Fibroblast of gingiva (primary cell): ENCODE data around the gene POMZP3.
A peak's percentile ranks its signal among the peaks of the same experiment; 100 is the strongest.
"Not testable (repeated sequence)": the region's sequence is repeated elsewhere in the genome, so short reads cannot be mapped to it uniquely, and the experiment has no call there.

Experiments
- DNase-seq: peaks from one replicate; pipeline ENCODE4 v3.0.0-alpha.2; 2011; ENCODE audit warnings: low read depth

The POMZP3 gene

DNA sequence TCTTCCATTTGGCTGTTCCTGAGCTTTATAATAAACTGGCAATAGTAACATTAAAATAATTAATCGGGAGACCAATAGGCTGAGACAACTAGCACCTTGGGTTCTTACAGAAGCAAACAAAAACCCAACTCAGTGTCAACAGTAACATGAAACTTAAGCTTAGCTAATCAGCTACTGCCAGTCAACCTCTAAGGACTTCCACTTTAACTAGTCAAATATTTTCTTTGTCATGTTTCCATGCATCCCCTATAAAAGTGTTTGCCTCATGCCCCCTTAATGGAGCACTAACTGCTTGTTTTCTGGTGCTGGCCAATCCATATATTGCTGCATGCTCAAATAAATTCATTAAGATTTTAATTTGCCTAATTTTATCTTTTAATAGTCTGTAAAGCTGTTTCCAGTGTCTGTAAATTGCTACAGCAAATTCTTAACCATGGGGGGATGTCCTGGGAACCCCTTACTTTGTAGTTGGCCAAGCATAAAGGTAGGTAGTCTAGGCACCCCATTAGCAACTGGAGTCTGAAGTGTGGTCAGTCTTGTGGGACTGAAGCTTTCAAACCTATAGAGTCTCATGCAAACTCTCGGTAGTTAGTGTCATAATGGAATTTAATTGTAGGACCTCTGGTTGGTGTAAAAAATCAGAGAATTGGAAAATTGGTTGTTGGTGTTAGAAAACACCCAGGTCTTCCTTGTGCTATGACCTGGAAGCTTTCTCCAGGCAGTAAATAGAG is 40.3 kb downstream of the POMZP3 start:
- not testable (repeated sequence) for DNase-seq

DNA sequence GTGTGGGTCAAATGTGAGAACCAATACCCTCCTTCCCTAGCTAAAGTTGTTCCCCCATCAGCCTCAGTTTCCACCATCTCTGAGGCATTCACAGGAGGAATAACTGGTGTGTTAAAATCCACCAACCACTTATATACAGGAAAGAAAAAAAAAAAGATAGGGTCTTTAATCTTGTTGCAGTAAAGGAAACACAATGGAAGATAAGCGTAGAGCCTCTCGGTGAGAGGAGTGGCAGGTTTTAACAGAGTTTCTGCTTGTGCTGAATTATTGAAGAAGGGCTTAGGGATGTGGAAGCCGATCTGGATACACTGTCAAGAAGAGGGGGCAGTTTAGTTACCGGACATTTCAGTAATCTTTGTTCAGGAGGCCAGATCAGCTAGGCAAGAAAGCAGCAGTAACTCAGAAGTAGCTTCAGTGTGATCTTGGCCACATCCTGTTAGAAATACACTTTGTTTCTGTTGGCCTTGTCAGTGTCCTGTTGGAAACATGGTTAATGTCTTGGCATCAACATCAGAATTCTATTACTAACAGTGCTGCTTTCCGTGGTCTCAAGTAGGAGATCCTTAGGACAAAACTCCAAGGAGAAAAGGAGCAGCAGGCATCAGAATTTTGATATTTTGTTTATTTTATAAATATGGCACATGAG is 43.3 kb downstream of the POMZP3 start:
- peak; percentile 72 for DNase-seq

DNA sequence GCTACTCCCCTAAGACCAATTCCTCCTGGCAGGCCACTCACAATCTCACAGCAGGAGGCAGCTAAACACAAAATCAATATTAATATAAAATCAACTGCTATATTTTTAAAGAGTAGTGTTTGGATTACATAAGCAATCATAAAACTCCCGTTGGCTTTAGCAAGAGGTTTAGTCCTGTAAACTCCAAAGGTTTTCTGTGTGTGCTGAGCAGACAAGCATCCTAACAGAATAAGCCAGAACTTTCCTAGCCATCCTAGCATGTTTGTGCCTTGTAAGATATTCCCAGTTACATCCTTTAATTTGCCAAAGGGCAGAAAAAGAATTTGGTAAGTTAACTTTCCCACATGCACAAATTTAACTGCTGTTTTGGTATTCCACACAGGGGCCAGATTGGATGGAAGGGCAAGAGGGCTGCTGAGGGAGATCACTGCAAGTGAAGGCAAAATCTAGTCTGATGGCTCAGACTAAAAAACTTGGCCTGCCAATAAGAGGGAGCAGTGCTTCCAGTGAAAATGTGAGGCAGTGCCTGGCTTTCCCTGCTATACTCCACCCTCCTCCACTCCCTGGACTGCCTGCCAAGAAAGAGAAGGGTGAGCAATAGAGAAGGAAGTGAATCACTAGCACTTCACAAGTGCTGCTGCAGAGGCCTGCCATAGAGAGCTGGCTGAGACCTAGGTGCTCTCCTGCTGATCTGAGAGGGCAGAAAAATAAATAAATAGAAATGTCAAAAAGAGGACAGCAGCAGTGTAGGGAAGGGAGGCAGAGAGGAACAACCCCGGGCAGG is 44.0 kb downstream of the POMZP3 start:
- DNase-seq = peak; percentile 81

DNA sequence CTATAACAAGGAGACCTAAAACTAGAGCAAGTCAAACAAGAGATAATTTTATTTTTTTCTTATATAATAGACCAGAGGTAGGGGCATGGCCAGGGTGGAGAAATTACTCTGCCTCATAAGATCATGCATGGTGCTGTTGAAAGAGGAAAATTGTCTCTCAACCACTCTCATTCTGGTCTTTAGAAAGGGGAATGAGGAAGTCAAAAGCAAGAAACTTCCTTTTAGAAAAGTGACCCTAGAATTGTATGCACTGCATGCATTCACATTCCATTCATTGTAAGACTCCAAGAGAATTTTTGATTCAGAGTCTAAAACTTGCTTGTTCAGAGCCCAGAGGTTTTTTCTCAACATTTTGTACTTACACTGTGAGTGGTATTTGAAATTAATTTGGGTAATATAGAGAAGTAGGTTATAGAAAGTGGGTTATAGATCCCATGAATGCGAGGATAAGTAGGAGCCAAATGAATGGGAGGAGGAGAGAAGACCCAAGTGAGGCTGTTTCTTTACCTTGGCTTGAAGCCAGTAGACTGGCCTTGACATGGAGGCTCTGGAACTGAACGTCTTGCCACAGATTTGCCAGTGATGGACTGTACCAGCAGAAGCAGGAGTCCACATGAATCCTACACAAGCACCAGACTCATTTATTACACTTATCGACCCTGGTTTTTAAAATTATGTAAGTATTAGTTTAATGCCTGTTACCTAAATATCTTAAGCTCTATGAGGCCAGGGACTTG is 51.0 kb downstream of the POMZP3 start:
- not testable (repeated sequence) for DNase-seq

DNA sequence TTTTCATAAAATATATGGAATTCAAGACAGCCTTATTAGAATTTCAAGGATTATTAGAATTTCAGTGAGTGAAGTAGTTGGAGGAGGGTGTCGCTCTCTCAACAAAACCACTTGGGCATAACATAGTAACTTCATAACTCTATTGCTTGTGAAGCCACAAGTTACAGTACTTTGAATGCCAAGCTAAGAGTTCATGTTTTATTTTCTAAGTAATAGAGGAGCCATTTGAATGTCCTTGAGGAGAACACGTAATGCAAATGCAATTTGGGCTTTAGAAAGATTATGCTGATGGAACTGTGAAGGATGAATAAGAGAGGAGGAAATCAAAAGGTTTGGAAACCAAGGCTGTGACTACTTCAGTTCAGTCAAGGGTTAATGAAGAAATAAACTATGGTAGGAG is 51.6 kb downstream of the POMZP3 start:
- not testable (repeated sequence) for DNase-seq

DNA sequence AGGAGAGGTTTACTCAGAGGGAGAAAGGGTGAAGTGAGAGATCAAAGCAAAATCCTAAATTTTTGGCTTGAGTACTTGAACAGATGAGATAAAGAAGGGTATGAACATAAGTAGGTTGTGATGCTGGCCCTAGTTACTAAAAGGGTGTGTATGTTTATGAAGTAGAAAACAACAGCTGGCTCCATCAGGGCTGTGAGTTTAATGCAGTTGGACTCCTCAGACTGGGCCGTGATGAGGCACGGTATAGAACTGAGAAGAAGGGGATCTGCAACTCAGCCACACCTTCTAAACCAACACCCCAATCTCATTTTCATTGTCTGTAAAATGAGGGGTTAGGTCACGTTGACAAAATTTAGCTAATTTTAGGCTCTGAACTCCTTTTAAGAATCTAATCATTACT is 54.8 kb downstream of the POMZP3 start:
- not testable (repeated sequence) for DNase-seq

DNA sequence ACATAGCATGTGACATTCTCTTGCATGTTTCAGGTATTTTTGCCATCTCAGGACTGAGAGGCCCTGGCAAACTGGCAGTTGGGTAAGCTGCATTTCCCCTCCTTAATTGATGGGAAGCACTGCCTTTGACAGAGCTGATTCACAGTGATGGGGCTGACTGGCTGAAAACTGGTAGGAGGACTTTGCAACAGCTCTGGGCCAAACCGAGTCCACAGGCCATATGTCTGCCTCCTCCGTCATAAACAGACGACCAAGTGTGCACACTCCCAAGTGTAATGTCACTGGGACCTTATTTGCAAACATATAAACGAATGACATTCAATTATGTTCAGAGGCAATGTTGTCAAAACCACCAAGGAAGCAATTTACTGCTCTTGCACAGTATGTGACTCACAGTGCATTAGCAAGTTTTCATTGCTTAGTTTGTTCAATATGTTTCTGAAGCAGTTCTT is 56.7 kb downstream of the POMZP3 start:
- peak; percentile 53 for DNase-seq

DNA sequence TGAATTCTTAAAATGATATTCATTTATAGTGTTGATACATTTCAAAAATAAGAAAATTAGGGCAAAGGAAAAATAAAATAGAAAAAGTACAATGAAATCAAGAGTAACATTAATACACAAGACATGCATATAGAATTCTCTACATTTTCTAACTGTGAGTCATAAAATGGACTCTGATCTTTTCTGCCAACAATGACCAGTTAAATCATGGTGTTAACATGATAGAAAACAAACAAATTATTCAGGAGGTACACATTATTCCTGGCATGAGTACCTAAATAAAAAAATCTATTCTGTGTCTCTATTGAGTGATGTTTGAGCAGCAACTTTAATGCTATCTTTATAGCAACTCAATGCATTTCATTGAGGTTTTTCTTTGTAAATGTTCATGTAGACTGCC is 58.3 kb downstream of the POMZP3 start:
- DNase-seq = peak; percentile 48

DNA sequence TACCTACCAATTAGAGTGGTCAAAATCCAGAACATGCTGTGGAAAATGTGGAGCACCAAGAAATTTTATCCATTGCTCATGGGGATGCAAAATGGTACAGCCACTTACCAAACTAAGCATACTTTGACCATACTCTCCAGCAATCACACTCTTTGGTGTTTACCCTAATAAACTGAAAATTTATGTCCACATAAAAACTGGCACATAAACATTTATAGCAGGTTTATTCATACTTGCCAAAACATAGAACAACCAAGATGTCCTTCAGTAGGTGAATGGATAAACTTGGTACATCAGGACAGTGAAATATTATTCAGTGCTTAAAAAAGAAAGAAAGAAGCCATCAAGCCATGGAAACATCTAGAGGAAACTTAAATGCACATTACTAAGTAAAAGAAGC is 59.3 kb downstream of the POMZP3 start:
- not testable (repeated sequence) for DNase-seq

DNA sequence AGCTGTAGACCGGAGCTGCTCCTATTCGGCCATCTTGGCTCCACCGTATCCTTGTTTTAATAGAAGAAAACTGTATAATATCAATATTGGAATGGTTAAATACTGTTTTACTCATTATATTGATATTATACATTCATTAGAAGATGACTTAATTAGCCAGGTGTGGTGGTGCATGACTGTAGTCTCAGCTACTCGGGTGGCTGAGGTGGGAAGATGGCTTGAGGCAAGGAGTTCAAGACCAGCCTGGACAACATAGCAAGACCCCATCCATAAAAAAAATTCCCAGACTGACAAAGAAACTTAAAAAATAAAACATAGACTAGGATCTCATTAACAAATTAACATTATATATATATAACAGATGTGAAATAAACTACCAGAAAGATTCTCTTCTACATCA is 59.8 kb downstream of the POMZP3 start:
- DNase-seq = not testable (repeated sequence)

DNA sequence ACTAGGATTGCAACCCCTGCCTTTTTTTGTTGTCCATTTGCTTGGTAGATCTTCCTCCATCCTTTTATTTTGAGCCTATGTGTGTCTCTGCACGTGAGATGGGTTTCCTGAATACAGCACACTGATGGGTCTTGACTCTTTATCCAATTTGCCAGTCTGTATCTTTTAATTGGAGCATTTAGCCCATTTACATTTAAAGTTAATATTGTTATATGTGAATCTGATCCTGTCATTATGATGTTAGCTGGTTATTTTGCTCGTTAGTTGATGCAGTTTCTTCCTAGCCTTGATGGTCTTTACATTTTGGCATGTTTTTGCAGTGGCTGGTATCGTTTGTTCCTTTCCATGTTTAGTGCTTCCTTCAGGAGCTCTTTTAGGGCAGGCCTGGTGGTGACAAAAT is 62.1 kb downstream of the POMZP3 start:
- DNase-seq = not testable (repeated sequence)

DNA sequence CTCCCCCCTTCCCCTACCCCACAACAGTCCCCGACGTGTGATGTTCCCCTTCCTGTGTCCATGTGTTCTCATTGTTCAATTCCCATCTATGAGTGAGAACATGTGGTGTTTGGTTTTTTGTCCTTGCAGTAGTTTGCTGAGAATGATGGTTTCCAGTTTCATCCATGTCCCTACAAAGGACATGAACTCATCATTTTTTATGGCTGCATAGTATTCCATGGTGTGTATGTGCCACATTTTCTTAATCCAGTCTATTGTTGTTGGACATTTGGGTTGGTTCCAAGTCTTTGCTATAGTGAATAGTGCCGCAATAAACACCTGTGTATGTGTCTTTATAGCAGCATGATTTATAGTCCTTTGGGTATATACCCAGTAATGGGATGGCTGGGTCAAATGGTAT is 65.7 kb downstream of the POMZP3 start:
- DNase-seq = not testable (repeated sequence)

DNA sequence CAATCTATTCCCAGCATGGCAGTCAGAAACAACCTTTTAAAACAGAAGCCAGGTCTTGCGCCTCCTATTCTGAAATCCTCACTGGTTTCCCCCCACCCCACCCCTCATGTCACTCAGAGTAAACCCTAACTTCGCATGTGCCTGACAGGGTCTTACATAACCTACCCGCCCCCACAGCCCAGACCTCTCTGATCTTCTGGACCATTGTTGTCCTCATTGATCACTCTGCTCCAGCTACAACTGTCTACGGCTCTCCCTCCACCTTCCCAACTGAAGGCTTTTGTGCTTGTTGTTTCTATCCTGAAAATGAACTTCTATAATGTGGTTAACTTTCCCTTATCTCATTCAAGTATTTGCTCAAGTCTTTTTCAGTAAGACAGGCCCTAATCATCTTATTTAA is 66.9 kb downstream of the POMZP3 start:
- not testable (repeated sequence) for DNase-seq
